GM12865 (cell line): Measurements from ENCODE around the gene CDHR3.

Source experiments
- DNase-seq: peaks from one replicate; pipeline ENCODE4 v3.0.0; 2010; ENCODE audit warnings: low read depth
- H3K4me3 ChIP-seq: 2 replicates; pipeline ENCODE4 v1.5.1; 2011; ENCODE audit warnings: mild to moderate bottlenecking, low read depth, low read length, control low read depth
- CTCF ChIP-seq: IDR thresholded peaks from 2 replicates; pipeline ENCODE4 v1.5.1; 2011; ENCODE audit warnings: low read length, control low read depth, low read depth, inconsistent platforms; ENCODE audit not compliant: insufficient read depth; ENCODE audit errors: missing control alignments

CDHR3 gene

GRCh38 chr7:106058928-106059324 is 95.9 kb downstream of the CDHR3 start:
- no peak for TF ChIP-seq CTCF
- H3K4me3 ChIP-seq = peak overlapping the region; percentile 11; the same call in 1 of the 2 replicates
- DNase-seq = no peak

- no peak for TF ChIP-seq CTCF
- DNase-seq = no peak
- no peak overlapping the region for H3K4me3 ChIP-seq
Observed at GRCh38 chr7:106059556-106059955, 96.5 kb downstream of the CDHR3 start.

GRCh38 chr7:106060394-106060920 is 97.4 kb downstream of the CDHR3 start:
- no peak overlapping the region for H3K4me3 ChIP-seq
- TF ChIP-seq CTCF = no peak

GRCh38 chr7:106061301-106061979 is 98.4 kb downstream of the CDHR3 start:
- TF ChIP-seq CTCF = no peak
- H3K4me3 ChIP-seq = no peak overlapping the region
- DNase-seq = peak; percentile 83

More at GRCh38 chr7:106060394-106060920, 97.4 kb downstream of the CDHR3 start:
- no peak for DNase-seq

GRCh38 chr7:106062006-106062405 is 98.9 kb downstream of the CDHR3 start:
- no peak for TF ChIP-seq CTCF
- DNase-seq = peak; percentile 44
- peak overlapping the region; percentile 1; the same call in 1 of the 2 replicates for H3K4me3 ChIP-seq

- DNase-seq = peak; percentile 62
- no peak for TF ChIP-seq CTCF
- peak overlapping the region; percentile 1; the same call in 1 of the 2 replicates for H3K4me3 ChIP-seq
Observed at GRCh38 chr7:106062521-106062931, 99.5 kb downstream of the CDHR3 start.
